Measurements from ENCODE around the gene PIGK. TPM values are rescaled to one million over a fixed set of nuclear protein-coding genes. Genes with fewer than 3 reads are reported as not detected.

PIGK gene
- total and polyA plus RNA-seq, 2 experiments from 2014 or later = 60.0 to 79.2 TPM

GRCh38 chr1:77146270-77146669, 73.0 kb downstream of the PIGK start:
- no peak for DNase-seq
- Histone ChIP-seq H3K79me2 (ENCODE audit: insufficient read depth) (no peaks in the 10 kb centered on the region), H3K4me1 (ENCODE audit: insufficient read depth) (no peaks in the 10 kb centered on the region), H3K9me3 (ENCODE audit: low read depth) (no peaks in the 10 kb centered on the region), H4K20me1 (ENCODE audit: insufficient read depth) (no peaks in the 10 kb centered on the region), H3K4me3 (no peak overlapping the region), H3K36me3 (ENCODE audit: low read depth) (no peaks in the 10 kb centered on the region), H2AFZ (no peak overlapping the region), H3K9ac (no peak overlapping the region), H3F3A (ENCODE audit: insufficient read depth) (no peaks in the 10 kb centered on the region), H3K4me2 (ENCODE audit: unreplicated experiment) (no peak overlapping the region), H3K9me2 (ENCODE audit: insufficient read depth) (no peaks in the 10 kb centered on the region), H3K27ac (no peak overlapping the region), H3K27me3 (replicated peaks; ENCODE audit: insufficient read depth) (no peaks in the 10 kb centered on the region)
- in situ Hi-C loops (cut with MboI) = no loop called here
- 98% methylated on average over 5 of the region's 5 CpGs for WGBS, 2 experiments (ENCODE audit: low coverage in 1 of 2, low lambda C conversion rate in 2 of 2, missing lambda C conversion rate in 2 of 2)
- TF ChIP-seq EZH2 (IDR thresholded peaks at IDR 0.05; ENCODE audit: insufficient read depth, poor library complexity, severe bottlenecking) = no peak
- TF ChIP-seq EZH2phosphoT487 (IDR thresholded peaks at IDR 0.05; ENCODE audit: insufficient read depth, low read depth) = no peak

- no peak overlapping the region for H3K27ac ChIP-seq
- no peaks in the 10 kb centered on the region for H3K4me1 ChIP-seq (ENCODE audit: insufficient read depth)
- 53 to 56% methylated on average over 2 of the region's 2 CpGs for WGBS, 2 experiments (ENCODE audit: low coverage in 1 of 2, low lambda C conversion rate in 2 of 2, missing lambda C conversion rate in 2 of 2)
- no peaks in the 10 kb centered on the region for H3K36me3 ChIP-seq (ENCODE audit: low read depth)
- H3K9ac ChIP-seq = no peak overlapping the region
- H2AFZ ChIP-seq = no peak overlapping the region
- in situ Hi-C loops (cut with MboI) = no loop called here
- H3F3A ChIP-seq (ENCODE audit: insufficient read depth) = no peaks in the 10 kb centered on the region
- no peaks in the 10 kb centered on the region for H3K9me2 ChIP-seq (ENCODE audit: insufficient read depth)
- H3K9me3 ChIP-seq (ENCODE audit: low read depth) = no peaks in the 10 kb centered on the region
- H3K27me3 ChIP-seq (replicated peaks; ENCODE audit: insufficient read depth) = no peaks in the 10 kb centered on the region
- peak; percentile 43 for DNase-seq
- TF ChIP-seq EZH2 (IDR thresholded peaks at IDR 0.05; ENCODE audit: insufficient read depth, poor library complexity, severe bottlenecking) (no peak), EZH2phosphoT487 (IDR thresholded peaks at IDR 0.05; ENCODE audit: insufficient read depth, low read depth) (no peak)
- H3K79me2 ChIP-seq (ENCODE audit: insufficient read depth) = no peaks in the 10 kb centered on the region
- no peak overlapping the region for H3K4me2 ChIP-seq (ENCODE audit: unreplicated experiment)
- H4K20me1 ChIP-seq (ENCODE audit: insufficient read depth) = no peaks in the 10 kb centered on the region
- H3K4me3 ChIP-seq = no peak overlapping the region
Observed at GRCh38 chr1:77143529-77144121, 75.6 kb downstream of the PIGK start.

- no peaks in the 10 kb centered on the region for H3K9me2 ChIP-seq (ENCODE audit: insufficient read depth)
- H3K79me2 ChIP-seq (ENCODE audit: insufficient read depth) = no peaks in the 10 kb centered on the region
- no peak overlapping the region for H3K9ac ChIP-seq
- no peak overlapping the region for H3K4me2 ChIP-seq (ENCODE audit: unreplicated experiment)
- H3K36me3 ChIP-seq (ENCODE audit: low read depth) = no peaks in the 10 kb centered on the region
- H3K27me3 ChIP-seq (replicated peaks; ENCODE audit: insufficient read depth) = no peaks in the 10 kb centered on the region
- no peaks in the 10 kb centered on the region for H3K9me3 ChIP-seq (ENCODE audit: low read depth)
- no peak for DNase-seq
- no peak overlapping the region for H3K27ac ChIP-seq
- peaks cover 2% of the 10 kb centered on the region; the same call in 1 of the 2 replicates for H3K4me1 ChIP-seq (ENCODE audit: insufficient read depth)
- in situ Hi-C loops (cut with MboI) = loop anchor here (10.0 kb wide), 1 partner anchor 805 kb away; no protein-coding TSS in a partner anchor
- H3F3A ChIP-seq (ENCODE audit: insufficient read depth) = no peaks in the 10 kb centered on the region
- H4K20me1 ChIP-seq (ENCODE audit: insufficient read depth) = no peaks in the 10 kb centered on the region
- 95 to 100% methylated on average over 1 of the region's 1 CpG for WGBS, 2 experiments (ENCODE audit: low coverage in 1 of 2, low lambda C conversion rate in 2 of 2, missing lambda C conversion rate in 2 of 2)
- H3K4me3 ChIP-seq = no peak overlapping the region
- TF ChIP-seq EZH2phosphoT487 (IDR thresholded peaks at IDR 0.05; ENCODE audit: insufficient read depth, low read depth) (no peak), EZH2 (IDR thresholded peaks at IDR 0.05; ENCODE audit: insufficient read depth, poor library complexity, severe bottlenecking) (no peak)
- no peak overlapping the region for H2AFZ ChIP-seq
Observed at GRCh38 chr1:77139389-77139788, 79.8 kb downstream of the PIGK start.

- 35 to 47% methylated on average over 2 of the region's 2 CpGs for WGBS, 2 experiments (ENCODE audit: low coverage in 1 of 2, low lambda C conversion rate in 2 of 2, missing lambda C conversion rate in 2 of 2)
- Histone ChIP-seq H3K79me2 (ENCODE audit: insufficient read depth) (no peaks in the 10 kb centered on the region), H4K20me1 (ENCODE audit: insufficient read depth) (no peaks in the 10 kb centered on the region), H3K4me2 (ENCODE audit: unreplicated experiment) (no peak overlapping the region), H3K9ac (no peak overlapping the region), H3K27me3 (replicated peaks; ENCODE audit: insufficient read depth) (no peaks in the 10 kb centered on the region), H3K4me1 (ENCODE audit: insufficient read depth) (peaks cover 4% of the 10 kb centered on the region; the same call in 1 of the 2 replicates), H3K9me3 (ENCODE audit: low read depth) (no peaks in the 10 kb centered on the region), H2AFZ (no peak overlapping the region), H3K9me2 (ENCODE audit: insufficient read depth) (no peaks in the 10 kb centered on the region), H3K36me3 (ENCODE audit: low read depth) (no peaks in the 10 kb centered on the region), H3F3A (ENCODE audit: insufficient read depth) (no peaks in the 10 kb centered on the region), H3K27ac (no peak overlapping the region), H3K4me3 (no peak overlapping the region)
- peak; percentile 28 for DNase-seq
- in situ Hi-C loops (cut with MboI) = loop anchor here (10.0 kb wide), 1 partner anchor 800 kb away; no protein-coding TSS in a partner anchor
- TF ChIP-seq EZH2phosphoT487 (IDR thresholded peaks at IDR 0.05; ENCODE audit: insufficient read depth, low read depth) = no peak
- TF ChIP-seq EZH2 (IDR thresholded peaks at IDR 0.05; ENCODE audit: insufficient read depth, poor library complexity, severe bottlenecking) = no peak
Observed at GRCh38 chr1:77134359-77134758, 84.9 kb downstream of the PIGK start.

All from GM23248 (cell line).